Measurements from ENCODE around the gene CSNK1D. TPM values are rescaled to one million over a fixed set of nuclear protein-coding genes. Genes with fewer than 3 reads are reported as not detected.

Gene CSNK1D
- total and polyA plus RNA-seq, 2 experiments from 2014 or later, result 35.1 to 102 TPM

GRCh38 chr17:82221341-82221902 is 52.1 kb downstream of the CSNK1D start:
- in situ Hi-C loops (cut with MboI), result no loop called here
- H3K9me3 ChIP-seq (ENCODE audit: low read depth), result no peaks in the 10 kb centered on the region
- DNase-seq, result no peak
- H3K4me3 ChIP-seq, result no peak overlapping the region
- no peak overlapping the region for H2AFZ ChIP-seq
- H4K20me1 ChIP-seq (ENCODE audit: insufficient read depth), result no peaks in the 10 kb centered on the region
- H3K36me3 ChIP-seq (ENCODE audit: low read depth), result no peaks in the 10 kb centered on the region
- H3K27ac ChIP-seq, result no peak overlapping the region
- H3F3A ChIP-seq (ENCODE audit: insufficient read depth), result no peaks in the 10 kb centered on the region
- H3K9ac ChIP-seq, result no peak overlapping the region
- H3K79me2 ChIP-seq (ENCODE audit: insufficient read depth), result peaks cover 3% of the 10 kb centered on the region; the same call in 1 of the 2 replicates
- no peaks in the 10 kb centered on the region for H3K9me2 ChIP-seq (ENCODE audit: insufficient read depth)
- TF ChIP-seq EZH2phosphoT487 (IDR thresholded peaks at IDR 0.05; ENCODE audit: insufficient read depth, low read depth) (no peak), EZH2 (IDR thresholded peaks at IDR 0.05; ENCODE audit: insufficient read depth, poor library complexity, severe bottlenecking) (no peak)
- H3K4me2 ChIP-seq (ENCODE audit: unreplicated experiment), result no peak overlapping the region
- WGBS, 2 experiments (ENCODE audit: low coverage in 1 of 2, low lambda C conversion rate in 2 of 2, missing lambda C conversion rate in 2 of 2), result 69 to 71% methylated on average over 10 of the region's 10 CpGs
- peaks cover 15% of the 10 kb centered on the region for H3K4me1 ChIP-seq (ENCODE audit: insufficient read depth)
- no peaks in the 10 kb centered on the region for H3K27me3 ChIP-seq (replicated peaks; ENCODE audit: insufficient read depth)

- TF ChIP-seq EZH2phosphoT487 (IDR thresholded peaks at IDR 0.05; ENCODE audit: insufficient read depth, low read depth) (no peak), EZH2 (IDR thresholded peaks at IDR 0.05; ENCODE audit: insufficient read depth, poor library complexity, severe bottlenecking) (no peak)
- WGBS, 2 experiments (ENCODE audit: low coverage in 1 of 2, low lambda C conversion rate in 2 of 2, missing lambda C conversion rate in 2 of 2), result 97 to 98% methylated on average over 10 of the region's 11 CpGs
- no peak overlapping the region for H3K4me3 ChIP-seq
- H2AFZ ChIP-seq, result no peak overlapping the region
- no peak overlapping the region for H3K4me2 ChIP-seq (ENCODE audit: unreplicated experiment)
- in situ Hi-C loops (cut with MboI), result no loop called here
- peaks cover 27% of the 10 kb centered on the region for H3K4me1 ChIP-seq (ENCODE audit: insufficient read depth)
- no peaks in the 10 kb centered on the region for H3K36me3 ChIP-seq (ENCODE audit: low read depth)
- H3K79me2 ChIP-seq (ENCODE audit: insufficient read depth), result peaks cover 3% of the 10 kb centered on the region; the same call in 1 of the 2 replicates
- no peak for DNase-seq
- no peaks in the 10 kb centered on the region for H3K9me2 ChIP-seq (ENCODE audit: insufficient read depth)
- H3K27me3 ChIP-seq (replicated peaks; ENCODE audit: insufficient read depth), result no peaks in the 10 kb centered on the region
- peaks cover 3% of the 10 kb centered on the region; the same call in 1 of the 2 replicates for H3F3A ChIP-seq (ENCODE audit: insufficient read depth)
- no peak overlapping the region for H3K9ac ChIP-seq
- H3K9me3 ChIP-seq (ENCODE audit: low read depth), result no peaks in the 10 kb centered on the region
- no peaks in the 10 kb centered on the region for H4K20me1 ChIP-seq (ENCODE audit: insufficient read depth)
- no peak overlapping the region for H3K27ac ChIP-seq
Observed at GRCh38 chr17:82219753-82220709, 53.5 kb downstream of the CSNK1D start.

GRCh38 chr17:82219083-82219482 is 54.4 kb downstream of the CSNK1D start:
- TF ChIP-seq EZH2 (IDR thresholded peaks at IDR 0.05; ENCODE audit: insufficient read depth, poor library complexity, severe bottlenecking) (no peak), EZH2phosphoT487 (IDR thresholded peaks at IDR 0.05; ENCODE audit: insufficient read depth, low read depth) (no peak)
- no peaks in the 10 kb centered on the region for H3K27me3 ChIP-seq (replicated peaks; ENCODE audit: insufficient read depth)
- no peaks in the 10 kb centered on the region for H3K36me3 ChIP-seq (ENCODE audit: low read depth)
- H3K79me2 ChIP-seq (ENCODE audit: insufficient read depth), result peaks cover 3% of the 10 kb centered on the region; the same call in 1 of the 2 replicates
- H3K27ac ChIP-seq, result no peak overlapping the region
- DNase-seq, result no peak
- peaks cover 6% of the 10 kb centered on the region; the same call in 1 of the 2 replicates for H3F3A ChIP-seq (ENCODE audit: insufficient read depth)
- no peak overlapping the region for H3K9ac ChIP-seq
- no peaks in the 10 kb centered on the region for H3K9me3 ChIP-seq (ENCODE audit: low read depth)
- 89 to 95% methylated on average over 4 to 7 of the region's 7 CpGs for WGBS, 2 experiments (ENCODE audit: low coverage in 1 of 2, low lambda C conversion rate in 2 of 2, missing lambda C conversion rate in 2 of 2)
- no peak overlapping the region for H3K4me2 ChIP-seq (ENCODE audit: unreplicated experiment)
- H2AFZ ChIP-seq, result no peak overlapping the region
- no peak overlapping the region for H3K4me3 ChIP-seq
- in situ Hi-C loops (cut with MboI), result no loop called here
- no peaks in the 10 kb centered on the region for H4K20me1 ChIP-seq (ENCODE audit: insufficient read depth)
- peaks cover 33% of the 10 kb centered on the region for H3K4me1 ChIP-seq (ENCODE audit: insufficient read depth)
- H3K9me2 ChIP-seq (ENCODE audit: insufficient read depth), result no peaks in the 10 kb centered on the region

GRCh38 chr17:82218349-82219075 is 55.0 kb downstream of the CSNK1D start:
- H3K4me3 ChIP-seq, result no peak overlapping the region
- no peaks in the 10 kb centered on the region for H4K20me1 ChIP-seq (ENCODE audit: insufficient read depth)
- TF ChIP-seq EZH2 (IDR thresholded peaks at IDR 0.05; ENCODE audit: insufficient read depth, poor library complexity, severe bottlenecking), result no peak
- no peak for TF ChIP-seq EZH2phosphoT487 (IDR thresholded peaks at IDR 0.05; ENCODE audit: insufficient read depth, low read depth)
- H3K9ac ChIP-seq, result no peak overlapping the region; the same call in 1 of the 2 replicates
- peaks cover 6% of the 10 kb centered on the region; the same call in 1 of the 2 replicates for H3F3A ChIP-seq (ENCODE audit: insufficient read depth)
- H3K79me2 ChIP-seq (ENCODE audit: insufficient read depth), result peaks cover 3% of the 10 kb centered on the region; the same call in 1 of the 2 replicates
- H3K36me3 ChIP-seq (ENCODE audit: low read depth), result no peaks in the 10 kb centered on the region
- H3K4me2 ChIP-seq (ENCODE audit: unreplicated experiment), result no peak overlapping the region
- WGBS, 2 experiments (ENCODE audit: low coverage in 1 of 2, low lambda C conversion rate in 2 of 2, missing lambda C conversion rate in 2 of 2), result 92 to 93% methylated on average over 26 to 32 of the region's 32 CpGs
- no peak overlapping the region for H2AFZ ChIP-seq
- DNase-seq, result no peak
- no peak overlapping the region for H3K27ac ChIP-seq
- no peaks in the 10 kb centered on the region for H3K9me2 ChIP-seq (ENCODE audit: insufficient read depth)
- H3K27me3 ChIP-seq (replicated peaks; ENCODE audit: insufficient read depth), result no peaks in the 10 kb centered on the region
- H3K4me1 ChIP-seq (ENCODE audit: insufficient read depth), result peaks cover 33% of the 10 kb centered on the region
- H3K9me3 ChIP-seq (ENCODE audit: low read depth), result no peaks in the 10 kb centered on the region
- in situ Hi-C loops (cut with MboI), result no loop called here

Data from GM23248 (cell line).